H1 (cell line): Measurements from ENCODE around the gene PRKAG1. TPM values are rescaled to one million over a fixed set of nuclear protein-coding genes. Genes with fewer than 3 reads are reported as not detected.

Source experiments
- ASH2L ChIP-seq: fragments of 200-600, 300-600 bp; sonication (generic); IDR thresholded peaks from one replicate; pipeline ENCODE4 v1.7.1; 2017; ENCODE audit warnings: low read length
- CHD7 ChIP-seq: fragments of 300-600 bp; sonication (generic); IDR thresholded peaks from 2 replicates; pipeline ENCODE4 v1.7.1; 2012; ENCODE audit warnings: low read length, moderate library complexity, mild to moderate bottlenecking, inconsistent platforms; ENCODE audit not compliant: insufficient replicate concordance
- CTCF ChIP-seq, 3 experiments: IDR thresholded peaks; 1 replicate in 2 of 3; 2 replicates in 1 of 3; pipeline versions ENCODE4 v1.5.1 to v1.6.1; 2011; ENCODE audit warnings: low read length in 3 of 3, mild to moderate bottlenecking in 3 of 3, inconsistent platforms in 2 of 3, low read depth in 1 of 3, moderate library complexity in 1 of 3; ENCODE audit not compliant: insufficient read depth in 1 of 3; ENCODE audit errors: control extremely low read depth in 1 of 3
- FOSL1 ChIP-seq: IDR thresholded peaks from 2 replicates; pipeline ENCODE4 v1.6.1; 2011; ENCODE audit warnings: mild to moderate bottlenecking, low read depth, low read length, moderate library complexity; ENCODE audit not compliant: insufficient read depth
- RAD21 ChIP-seq, 2 experiments: IDR thresholded peaks in 1 of 2; conservative IDR thresholded peaks in 1 of 2; 2 replicates each; pipeline ENCODE4 v1.6.1; 2011; ENCODE audit warnings: low read depth in 2 of 2, low read length in 2 of 2, improper control_type of control experiment in 1 of 2, inconsistent platforms in 1 of 2, mild to moderate bottlenecking in 1 of 2, moderate library complexity in 1 of 2
- polyA plus RNA-seq, 7 experiments: library from polyadenylated mRNA; depleted of rRNA in 3 of 7; stranded (reverse) in 5 of 7; unstranded in 2 of 7; fragments of >200 nt in 5 of 7; fragments of 200-250 nt in 2 of 7; gene quantifications; 1 replicate in 5 of 7; 2 replicates in 1 of 7; 4 replicates in 1 of 7; pipeline versions ENCODE4 v1.2.1 to v1.2.3, GENCODE V29; 2011 to 2013; ENCODE audit warnings: missing spikeins in 2 of 7, mixed read lengths in 2 of 7
- total RNA-seq: library from RNA; stranded (reverse); fragmentation: NEBNext Ultra II Directional; extraction: Animal tissue kit (Norgen Biotek cat#: 25700); gene quantifications from 2 replicates; pipeline ENCODE4 v1.2.1, GENCODE V29; 2021
- TF ChIP-seq, protein P1 (sequence below): IDR thresholded peaks from 2 replicates; pipeline ENCODE4 v1.6.1; 2012; ENCODE audit warnings: inconsistent platforms

Gene PRKAG1
- total and polyA plus RNA-seq, 2 of the 8 experiments (the other 6 are each of a cell fraction or from before 2014, with no cell fraction given) = 38.6 to 57.5 TPM

- no peak for TF ChIP-seq CHD7
- peak in 1 of 2 experiments; percentile 29; a peak in 1 of 4 replicates for TF ChIP-seq RAD21 (IDR thresholded peaks at IDR 0.05 in 1 of 2, conservative IDR thresholded peaks at IDR 0.05 in 1 of 2; ENCODE audit: low read depth in 2 of 2, low read length in 2 of 2)
- peak; percentile 31 for TF ChIP-seq ASH2L
- TF ChIP-seq, protein P1, sequence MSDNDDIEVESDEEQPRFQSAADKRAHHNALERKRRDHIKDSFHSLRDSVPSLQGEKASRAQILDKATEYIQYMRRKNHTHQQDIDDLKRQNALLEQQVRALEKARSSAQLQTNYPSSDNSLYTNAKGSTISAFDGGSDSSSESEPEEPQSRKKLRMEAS = 0 out of 2 replicates have a peak, but pooled peaks have one; percentile 32
- TF ChIP-seq CTCF (IDR thresholded peaks at IDR 0.05; ENCODE audit: control extremely low read depth in 1 of 3, insufficient read depth in 1 of 3, low read depth in 1 of 3, low read length in 3 of 3) = peak in 2 of 3 experiments; percentile 59 to 63; a peak in 3 of 4 replicates
- no peak for TF ChIP-seq FOSL1
Measured at GRCh38 chr12:48980389-48980952, 38.1 kb downstream of the PRKAG1 start (continued).
